Psoas muscle (tissue), 8 donors: ENCODE data around the gene NMU. TPM values are rescaled to one million over a fixed set of nuclear protein-coding genes. Genes with fewer than 3 reads are reported as not detected.

ENCODE experiments used
- ATAC-seq, 4 donors: fragments of 200-7000 bp; cut with Tn5 transposase; one replicate each; pipeline ENCODE4 v1.9.1; 2020; ENCODE audit warnings: moderate library complexity in 3 of 4, mild to moderate bottlenecking in 2 of 4
- DNase-seq, 2 donors: peaks; one replicate each; pipeline ENCODE4 v3.0.0-alpha.2; 2020
- H3K27ac ChIP-seq: fragments of 200-600 bp; one replicate; pipeline ENCODE4 v1.8.0; 2022
- H3K27me3 ChIP-seq, 3 donors: fragments of 200-600 bp in 1 of 3; one replicate each; pipeline versions ENCODE4 v1.6.1 to v1.8.0; 2013 to 2022; ENCODE audit warnings: low read length in 2 of 3, mild to moderate bottlenecking in 2 of 3, moderate library complexity in 1 of 3; ENCODE audit not compliant: insufficient read depth in 3 of 3
- H3K36me3 ChIP-seq, 2 donors: fragments of 200-600 bp in 1 of 2; one replicate each; pipeline versions ENCODE4 v1.6.1 to v1.8.0; 2013 to 2022; ENCODE audit warnings: low read depth in 1 of 2, mild to moderate bottlenecking in 1 of 2, moderate library complexity in 1 of 2; ENCODE audit not compliant: insufficient read depth in 1 of 2
- H3K4me1 ChIP-seq: fragments of 200-600 bp; one replicate; pipeline ENCODE4 v1.8.0; 2022
- H3K4me3 ChIP-seq: fragments of 200-600 bp; one replicate; pipeline ENCODE4 v1.8.0; 2022; ENCODE audit warnings: mild to moderate bottlenecking
- H3K9me3 ChIP-seq: fragments of 200-600 bp; one replicate; pipeline ENCODE4 v1.8.0; 2022
- whole genome bisulfite sequencing, 3 donors: extraction: QIAGEN DNeasy Blood & Tissue Kit; methylation state at CpG; one replicate each; pipeline versions ENCODE4 v1.1.6 to v1.1.7; 2013; 5-methylcytosine and 5-hydroxymethylcytosine counted together
- intact Hi-C, 2 donors: fragments of 100-400 bp; cut with DNase I; formaldehyde crosslinking; loops; one replicate each; pipeline versions ENCODE4 v1.11.0 to v1.14.2; 2022
- polyA plus RNA-seq, 3 donors: library from polyadenylated mRNA; stranded (reverse); fragments of 200-250 nt; gene quantifications; one replicate each; pipeline ENCODE4 v1.2.3, GENCODE V29; 2013
- total RNA-seq, 4 donors: library from RNA; stranded (reverse); fragmentation: NEBNext Ultra II Directional in 2 of 4; extraction: Animal tissue kit (Norgen Biotek cat#: 25700) in 2 of 4; gene quantifications; one replicate each; pipeline versions ENCODE4 v1.2.1 to v1.2.4, GENCODE V29; 2021 to 2023
- TF ChIP-seq, protein P1 (sequence below): fragments of 200-600 bp; IDR thresholded peaks from one replicate; pipeline ENCODE4 v1.8.0; 2022; ENCODE audit warnings: antibody characterized with exemption
- donor health status: healthy with polysubstance abuse.
- donor health status: DM: no; HTN: no; CAD: no; lungs with moderate emphysema.
- donor health status: Bipolar disorder and iron deficiency.
- donor health status: healthy.
- donor health status: DM: yes; HTN: yes; CAD: no.
- donor health status: DM: no; HTN: no; CAD: no.
- donor health status: DM: no; HTN: no; CAD: no.
- donor health status: DM: yes; HTN: yes; CAD: no.

NMU gene
- total and polyA plus RNA-seq, 7 donors, result not detected

- intact Hi-C loops, result no loop called here
- Histone ChIP-seq H3K36me3 (no peaks in the 10 kb centered on the region), H3K4me3 (no peak overlapping the region), H3K4me1 (no peaks in the 10 kb centered on the region), H3K27ac (no peak overlapping the region), H3K27me3 (no peaks in the 10 kb centered on the region), H3K9me3 (no peaks in the 10 kb centered on the region)
- TF ChIP-seq, protein P1, sequence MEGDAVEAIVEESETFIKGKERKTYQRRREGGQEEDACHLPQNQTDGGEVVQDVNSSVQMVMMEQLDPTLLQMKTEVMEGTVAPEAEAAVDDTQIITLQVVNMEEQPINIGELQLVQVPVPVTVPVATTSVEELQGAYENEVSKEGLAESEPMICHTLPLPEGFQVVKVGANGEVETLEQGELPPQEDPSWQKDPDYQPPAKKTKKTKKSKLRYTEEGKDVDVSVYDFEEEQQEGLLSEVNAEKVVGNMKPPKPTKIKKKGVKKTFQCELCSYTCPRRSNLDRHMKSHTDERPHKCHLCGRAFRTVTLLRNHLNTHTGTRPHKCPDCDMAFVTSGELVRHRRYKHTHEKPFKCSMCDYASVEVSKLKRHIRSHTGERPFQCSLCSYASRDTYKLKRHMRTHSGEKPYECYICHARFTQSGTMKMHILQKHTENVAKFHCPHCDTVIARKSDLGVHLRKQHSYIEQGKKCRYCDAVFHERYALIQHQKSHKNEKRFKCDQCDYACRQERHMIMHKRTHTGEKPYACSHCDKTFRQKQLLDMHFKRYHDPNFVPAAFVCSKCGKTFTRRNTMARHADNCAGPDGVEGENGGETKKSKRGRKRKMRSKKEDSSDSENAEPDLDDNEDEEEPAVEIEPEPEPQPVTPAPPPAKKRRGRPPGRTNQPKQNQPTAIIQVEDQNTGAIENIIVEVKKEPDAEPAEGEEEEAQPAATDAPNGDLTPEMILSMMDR, result no peak
- WGBS, 3 donors, result 95 to 99% (median 95%) methylated on average over 3 of the region's 3 CpGs
- no peak for DNase-seq
- ATAC-seq, result no peak
Observed at GRCh38 chr4:55611358-55612059, 24.6 kb downstream of the NMU start.

DNA sequence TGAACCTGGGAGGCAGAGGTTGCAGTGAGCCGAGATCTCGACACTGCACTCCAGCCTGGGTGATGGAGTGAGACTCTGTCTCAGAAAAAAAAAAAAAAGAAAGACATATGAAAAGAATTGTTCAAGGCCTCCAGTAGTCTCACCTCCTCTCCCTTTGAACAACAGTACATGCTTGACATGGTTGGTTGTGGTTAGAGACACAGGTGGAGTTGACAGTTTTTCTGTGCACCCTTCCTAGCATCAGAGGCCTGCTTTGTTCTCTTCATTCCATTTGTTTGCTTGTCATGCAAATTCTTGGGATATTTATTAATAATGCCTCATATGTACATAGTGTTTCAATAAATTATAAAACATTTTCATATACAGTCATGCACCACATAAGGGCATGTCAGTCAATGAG is 25.7 kb downstream of the NMU start:
- no peaks in the 10 kb centered on the region for H3K9me3 ChIP-seq
- H3K27me3 ChIP-seq, result no peaks in the 10 kb centered on the region
- H3K4me3 ChIP-seq, result no peak overlapping the region
- TF ChIP-seq, protein P1, result no peak
- no peaks in the 10 kb centered on the region for H3K4me1 ChIP-seq
- no peaks in the 10 kb centered on the region for H3K36me3 ChIP-seq
- ATAC-seq, result no peak
- 88 to 96% (median 94%) methylated on average over 2 of the region's 2 CpGs for WGBS, 3 donors
- no peak for DNase-seq
- intact Hi-C loops, result no loop called here
- H3K27ac ChIP-seq, result no peak overlapping the region

DNA sequence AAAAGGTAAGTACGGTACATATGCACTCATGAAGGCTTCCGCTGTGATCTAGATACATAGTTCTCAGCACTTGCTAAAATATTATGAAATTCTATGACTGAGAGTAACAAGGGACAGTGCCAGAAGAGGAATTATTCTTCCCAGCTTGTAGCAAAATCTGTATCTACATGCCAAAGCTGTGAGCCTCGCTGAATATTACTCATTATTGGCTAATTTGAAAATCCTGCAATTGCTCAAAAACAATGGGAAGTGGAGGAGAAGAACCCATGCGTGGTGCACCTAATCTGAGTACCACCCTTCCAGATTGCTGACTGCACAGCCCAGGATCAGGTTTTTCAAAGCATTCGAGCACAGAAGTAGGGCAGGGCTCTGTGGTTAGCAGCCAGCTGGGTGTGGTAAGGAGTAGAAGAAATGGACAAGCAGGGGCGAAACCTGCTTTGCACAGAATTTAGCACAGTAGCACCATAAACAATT is 26.7 kb downstream of the NMU start:
- Histone ChIP-seq H3K27me3 (no peaks in the 10 kb centered on the region), H3K4me3 (no peak overlapping the region), H3K36me3 (no peaks in the 10 kb centered on the region), H3K4me1 (no peaks in the 10 kb centered on the region), H3K9me3 (no peaks in the 10 kb centered on the region), H3K27ac (no peak overlapping the region)
- TF ChIP-seq, protein P1, result no peak
- DNase-seq (no peak), ATAC-seq (no peak)
- intact Hi-C loops, result no loop called here
- WGBS, 3 donors, result 32 to 41% (median 34%) methylated on average over 6 of the region's 6 CpGs

GRCh38 chr4:55608591-55608990 is 27.5 kb downstream of the NMU start:
- TF ChIP-seq, protein P1, result no peak
- Histone ChIP-seq H3K27me3 (no peaks in the 10 kb centered on the region), H3K4me3 (no peak overlapping the region), H3K4me1 (no peaks in the 10 kb centered on the region), H3K36me3 (no peaks in the 10 kb centered on the region), H3K9me3 (no peaks in the 10 kb centered on the region), H3K27ac (no peak overlapping the region)
- WGBS, 3 donors, result 47 to 94% (median 59%) methylated on average over 1 of the region's 1 CpG
- intact Hi-C loops, result no loop called here
- ATAC-seq (no peak), DNase-seq (no peak)

GRCh38 chr4:55604996-55605395 is 31.1 kb downstream of the NMU start:
- H3K9me3 ChIP-seq, result no peaks in the 10 kb centered on the region
- no peaks in the 10 kb centered on the region for H3K4me1 ChIP-seq
- WGBS, 3 donors, result 33 to 40% (median 34%) methylated on average over 7 of the region's 7 CpGs
- no peaks in the 10 kb centered on the region for H3K36me3 ChIP-seq
- TF ChIP-seq, protein P1, result no peak
- H3K4me3 ChIP-seq, result no peak overlapping the region
- H3K27me3 ChIP-seq, result no peaks in the 10 kb centered on the region
- H3K27ac ChIP-seq, result no peak overlapping the region
- ATAC-seq (no peak), DNase-seq (no peak)
- intact Hi-C loops, result no loop called here
